GM18873 (cell line): ENCODE results near the gene PRM2.
"Not testable (repeated sequence)": the region's sequence is repeated elsewhere in the genome, so short reads cannot be mapped to it uniquely, and the experiment has no call there.

Source experiments
- ATAC-seq: cut with Tn5 transposase; IDR thresholded peaks from one replicate; pipeline ENCODE4 v1.9.1; 2021; ENCODE audit warnings: mild to moderate bottlenecking, moderate library complexity, moderate number of reproducible peaks; ENCODE audit not compliant: unreplicated experiment, low FRiP score

The PRM2 gene

DNA sequence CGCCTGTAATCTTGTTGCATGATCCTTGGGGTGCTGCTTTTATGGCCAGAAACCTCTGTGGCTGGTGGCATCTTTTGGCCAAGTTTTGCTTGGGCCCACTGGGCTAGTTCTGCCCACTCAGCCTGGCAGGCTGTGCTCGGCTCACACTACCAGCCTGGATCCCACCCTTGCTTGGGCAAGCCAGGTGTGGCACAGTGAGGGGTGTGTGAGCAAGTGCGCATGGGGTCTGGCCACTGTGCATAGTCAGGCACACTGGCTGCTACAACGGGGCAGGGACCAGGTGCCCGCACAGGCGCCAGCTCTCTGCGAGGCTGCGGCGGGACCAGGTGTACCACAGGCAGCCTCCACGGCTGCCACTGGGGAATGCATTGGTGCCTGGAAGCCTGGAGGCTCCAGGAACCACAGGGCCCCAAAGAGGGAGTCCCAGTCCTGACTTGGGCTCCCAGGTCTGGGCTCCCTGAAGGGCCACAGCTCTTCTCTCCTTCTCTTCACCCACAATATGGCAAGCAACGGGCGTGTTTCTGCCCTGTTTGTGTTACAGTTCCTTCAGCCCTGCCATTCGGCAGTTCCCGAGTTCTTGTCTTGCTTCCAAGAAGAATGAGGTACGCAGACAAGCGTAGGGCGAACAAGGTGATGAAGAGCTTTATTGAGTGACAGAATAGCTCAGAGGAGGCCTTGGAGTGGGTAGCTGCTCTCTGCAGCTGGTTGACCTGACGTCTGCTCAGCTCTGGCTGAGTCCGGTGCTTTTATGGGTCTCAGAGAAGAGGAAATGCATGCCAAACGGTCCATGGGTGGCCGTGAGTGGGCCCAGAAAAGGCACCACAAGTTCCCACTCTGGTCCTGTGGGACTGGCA lies 31.6 kb upstream of the PRM2 start:
- no peak for ATAC-seq

DNA sequence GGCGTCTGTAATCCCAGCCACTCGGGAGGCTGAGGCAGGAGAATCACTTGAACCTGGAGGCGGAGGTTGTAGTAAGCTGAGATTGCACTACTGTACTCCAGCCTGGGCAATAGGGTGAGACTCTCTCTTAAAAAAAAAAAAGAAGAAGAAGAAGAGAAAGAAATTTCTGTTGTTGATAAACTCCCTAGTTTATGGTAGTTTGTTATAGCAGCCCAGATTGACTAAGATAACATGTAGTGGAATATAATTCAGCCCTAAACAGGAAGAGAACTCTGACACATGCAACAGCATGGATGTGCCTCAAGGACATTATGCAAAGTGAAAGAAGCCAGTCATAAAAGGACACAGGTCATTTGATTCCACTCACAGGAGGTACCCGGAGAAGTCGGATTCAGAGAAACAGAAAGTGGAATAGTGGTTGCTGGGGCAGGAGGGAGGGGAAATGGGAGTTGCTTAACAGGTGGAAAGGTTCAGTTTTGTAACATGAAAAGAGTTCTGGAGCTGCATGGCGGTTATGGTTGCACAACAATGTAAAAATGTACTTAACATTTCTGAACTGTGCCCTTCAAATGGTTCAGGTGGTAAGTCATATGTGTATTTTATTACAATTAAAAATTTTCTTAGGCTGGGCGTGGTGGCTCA lies 30.8 kb upstream of the PRM2 start:
- ATAC-seq = no peak

DNA sequence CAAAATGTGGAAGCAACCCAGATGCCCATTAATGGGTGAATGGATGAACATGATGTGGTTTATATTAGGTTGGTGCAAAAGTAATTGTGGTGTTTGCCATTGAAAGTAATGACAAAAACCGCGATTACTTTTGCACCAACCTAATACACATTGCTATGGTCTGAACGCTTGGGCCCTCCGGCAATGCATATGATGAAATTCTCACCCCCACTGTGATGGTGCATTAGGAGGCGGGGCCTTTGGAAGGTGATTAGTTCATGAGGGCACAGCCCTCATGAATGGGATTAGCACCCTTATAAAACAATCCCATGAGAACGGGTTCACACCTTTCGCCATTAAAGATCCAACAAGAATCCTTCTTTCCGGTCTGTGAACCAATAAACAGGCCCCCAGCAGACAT lies 30.1 kb upstream of the PRM2 start:
- no peak for ATAC-seq

DNA sequence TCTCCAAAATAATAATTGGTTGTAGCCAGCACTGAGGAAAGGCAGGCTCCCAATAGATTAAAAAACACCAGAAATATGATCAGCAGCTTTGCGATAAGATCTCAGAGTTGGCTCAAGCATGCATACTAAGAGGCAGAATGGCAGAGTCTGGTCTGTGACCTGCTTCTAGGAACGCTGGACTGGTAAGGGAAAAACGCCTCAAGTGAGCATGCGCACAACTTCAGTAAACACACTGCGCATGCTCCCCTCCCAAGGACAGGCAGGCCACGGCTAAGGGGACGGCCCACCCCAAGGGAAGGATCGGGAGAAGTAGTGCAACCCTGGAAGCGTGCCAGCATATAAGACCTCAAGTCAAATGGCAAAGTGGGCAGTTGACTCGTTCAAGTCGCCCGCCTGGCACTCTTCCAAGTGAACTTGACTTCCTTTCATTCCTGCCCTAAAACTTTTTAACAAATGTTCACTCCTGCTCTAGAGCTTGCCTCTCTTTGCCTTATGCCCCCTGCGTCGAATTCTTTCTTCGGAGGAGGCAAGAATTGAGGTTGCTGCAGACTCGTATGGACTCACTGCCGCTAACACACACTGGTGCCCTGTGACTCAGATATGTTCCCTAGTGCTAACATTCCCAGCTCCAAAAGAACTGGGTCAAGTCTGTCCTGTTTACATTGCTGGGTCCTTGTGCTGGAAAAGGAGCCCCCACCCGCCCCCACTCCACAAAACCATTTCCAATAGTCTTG lies 27.3 kb upstream of the PRM2 start:
- no peak for ATAC-seq

DNA sequence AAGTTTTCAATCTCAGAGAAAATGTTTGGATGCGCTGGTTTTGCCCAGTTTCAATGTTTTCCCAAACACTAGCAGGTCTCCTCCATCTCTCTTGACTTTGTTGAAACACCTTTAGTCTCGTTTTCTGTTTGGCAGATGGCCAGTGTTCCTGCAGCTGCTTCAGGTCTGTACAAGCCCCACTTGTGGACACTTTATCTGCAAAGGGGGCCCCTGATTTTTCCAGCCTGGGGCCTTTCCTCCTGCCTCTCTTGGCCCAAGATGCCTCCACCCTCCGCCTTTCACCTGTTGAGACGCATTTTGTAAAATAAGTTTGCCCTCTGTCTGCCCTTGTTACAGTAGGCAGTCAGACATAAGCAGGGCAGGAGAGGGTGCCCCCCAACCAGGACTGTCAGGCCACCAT lies 26.7 kb upstream of the PRM2 start:
- ATAC-seq = no peak

DNA sequence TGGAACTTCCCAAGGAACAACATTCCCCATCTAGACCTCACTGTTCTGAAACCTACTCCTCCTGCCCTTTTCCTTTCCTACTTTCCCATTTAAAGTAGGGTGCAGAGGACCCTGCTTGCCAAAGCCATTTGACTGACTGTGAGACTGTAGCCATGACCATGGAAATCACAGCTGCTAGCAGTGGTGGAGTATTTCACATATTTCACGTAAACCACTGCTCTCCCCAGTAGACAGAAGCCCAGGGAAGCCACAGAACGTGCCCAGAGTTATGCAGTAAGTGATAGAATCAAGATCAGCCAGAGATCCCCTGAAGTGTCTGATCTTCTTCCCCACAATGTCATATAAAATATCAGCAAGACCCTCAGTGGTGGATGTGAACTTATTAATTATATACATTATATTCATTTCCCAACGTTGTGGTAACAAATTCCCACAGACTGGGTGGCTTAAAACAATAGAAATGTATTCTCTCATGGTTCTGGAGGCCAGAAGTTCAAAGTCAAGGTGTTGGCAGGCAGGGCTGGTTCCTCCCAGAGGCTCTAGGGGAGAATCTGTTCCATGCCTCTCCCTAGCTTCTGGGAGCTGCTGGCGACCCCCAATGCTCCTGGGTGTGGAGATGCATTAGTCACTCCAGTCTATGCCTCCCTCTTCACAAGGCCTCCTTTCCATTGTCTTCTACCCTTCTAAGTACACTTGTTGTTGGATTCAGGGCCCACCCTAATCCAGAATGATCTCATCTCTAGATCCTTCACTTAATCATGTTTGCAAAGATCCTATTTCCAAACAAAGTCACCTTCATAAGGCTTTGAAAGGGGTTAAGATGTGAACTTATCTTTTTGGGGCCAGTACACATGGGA lies 25.6 kb upstream of the PRM2 start:
- ATAC-seq = no peak

DNA sequence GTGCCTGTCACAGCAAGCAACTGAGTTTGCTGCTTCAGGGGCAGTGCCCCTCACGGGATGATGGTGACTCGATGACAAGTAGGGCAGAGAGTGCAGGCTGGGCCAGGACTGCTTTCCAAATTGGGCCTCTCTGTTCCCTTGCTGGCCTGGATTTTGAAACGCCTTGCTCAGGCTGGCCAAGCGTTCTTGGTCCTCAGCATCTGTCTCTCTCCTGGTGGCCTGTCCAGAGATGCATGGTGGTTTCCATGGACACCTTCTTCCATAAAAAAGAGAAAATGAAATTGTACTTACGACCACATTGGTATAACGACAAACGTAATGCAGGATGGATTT lies 24.2 kb upstream of the PRM2 start:
- no peak for ATAC-seq

DNA sequence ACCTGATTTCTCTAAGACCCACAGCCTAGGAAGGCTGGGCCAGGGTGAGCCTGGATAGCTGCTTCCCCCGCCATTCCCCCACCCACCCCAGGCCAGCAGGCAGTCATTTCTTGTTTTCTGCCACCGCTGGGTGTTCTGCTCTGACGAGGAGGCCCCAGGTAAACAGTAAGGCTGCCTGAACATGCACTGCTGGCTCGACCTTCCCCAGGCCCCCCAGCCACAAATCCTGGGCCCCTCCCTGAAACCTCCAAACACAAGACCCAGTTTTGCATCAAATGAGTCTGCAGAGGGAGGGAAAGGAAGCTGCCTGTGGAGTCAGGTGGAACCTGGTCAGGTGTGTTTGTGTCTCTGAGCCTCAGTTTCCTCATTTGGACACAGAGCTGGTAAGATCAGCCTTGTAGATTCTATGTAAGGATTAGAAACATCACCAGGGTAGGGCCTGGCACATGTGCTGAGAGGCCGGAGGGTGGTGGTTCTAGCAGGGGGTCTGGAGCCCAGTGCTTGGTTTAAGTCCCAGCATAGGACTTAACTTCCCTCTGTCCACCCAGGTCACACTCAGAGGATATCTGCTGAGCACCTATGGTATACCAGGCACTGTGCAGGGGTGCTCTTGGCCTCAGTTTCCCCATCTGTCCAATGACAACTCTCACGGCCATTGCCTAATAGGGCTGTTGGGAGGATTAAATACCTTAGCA lies 23.7 kb upstream of the PRM2 start:
- ATAC-seq = no peak

DNA sequence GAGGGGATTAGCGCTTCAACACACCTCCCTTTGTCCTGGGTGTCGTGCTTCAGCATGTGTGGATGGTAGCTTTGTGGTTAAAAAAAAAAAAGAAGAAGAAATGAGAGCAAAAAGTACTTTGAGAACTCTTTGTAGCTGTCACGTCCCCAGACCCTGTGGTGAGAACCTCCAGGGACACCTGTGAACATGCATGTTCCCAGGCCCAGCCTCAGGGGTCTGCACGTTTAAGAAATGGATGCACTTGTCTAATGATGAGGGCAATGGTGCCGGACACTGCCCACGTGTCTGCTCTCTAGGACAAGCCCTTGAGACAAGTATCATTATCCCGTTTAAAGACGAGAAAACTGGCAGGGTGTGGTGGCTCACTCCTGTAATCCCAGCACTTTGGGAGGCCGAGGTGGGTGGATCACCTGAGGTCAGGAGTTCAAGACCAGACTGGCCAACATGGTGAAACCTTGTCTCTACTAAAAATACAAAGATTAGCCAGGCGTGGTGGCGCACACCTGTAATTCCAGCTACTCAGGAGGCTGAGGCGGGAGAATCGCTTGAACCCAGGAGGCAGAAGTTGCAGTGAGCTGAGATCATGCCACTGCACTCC lies 22.8 kb upstream of the PRM2 start:
- not testable (repeated sequence) for ATAC-seq

DNA sequence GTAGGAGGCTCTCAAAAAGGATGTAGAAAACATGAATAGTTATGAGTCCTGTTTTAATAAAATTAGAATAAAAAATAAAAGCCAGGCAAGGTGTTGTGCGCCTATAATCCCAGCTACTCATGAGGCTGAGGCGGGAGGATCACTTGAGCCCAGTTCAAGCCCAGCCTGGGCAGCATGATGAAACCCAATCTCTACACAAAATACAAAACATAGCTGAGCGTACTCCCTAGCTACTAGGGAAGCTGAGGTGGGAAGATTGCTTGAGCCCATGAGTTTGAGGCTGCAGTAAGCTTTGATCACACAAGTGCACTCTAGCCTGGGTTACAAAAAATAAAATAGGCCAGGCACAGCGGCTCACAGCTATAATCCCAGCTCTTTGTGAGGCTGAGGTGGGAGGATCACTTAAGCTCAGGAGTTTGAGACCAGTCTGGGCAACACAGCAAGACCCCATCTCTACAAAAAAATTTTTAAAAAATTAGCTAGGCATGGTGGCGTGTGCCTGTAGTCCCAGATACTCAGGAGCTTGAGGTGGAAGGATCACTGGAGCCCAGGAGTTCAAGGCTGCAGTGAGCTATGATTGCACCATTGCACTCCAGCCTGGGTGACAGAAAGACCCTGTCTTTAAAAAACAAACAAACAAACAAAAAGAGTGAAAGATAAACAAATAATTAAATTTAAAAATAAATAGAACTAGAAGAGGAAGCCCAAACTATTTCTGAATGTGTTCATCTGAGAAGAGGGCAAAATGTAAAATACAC lies 22.0 kb upstream of the PRM2 start:
- ATAC-seq = no peak

DNA sequence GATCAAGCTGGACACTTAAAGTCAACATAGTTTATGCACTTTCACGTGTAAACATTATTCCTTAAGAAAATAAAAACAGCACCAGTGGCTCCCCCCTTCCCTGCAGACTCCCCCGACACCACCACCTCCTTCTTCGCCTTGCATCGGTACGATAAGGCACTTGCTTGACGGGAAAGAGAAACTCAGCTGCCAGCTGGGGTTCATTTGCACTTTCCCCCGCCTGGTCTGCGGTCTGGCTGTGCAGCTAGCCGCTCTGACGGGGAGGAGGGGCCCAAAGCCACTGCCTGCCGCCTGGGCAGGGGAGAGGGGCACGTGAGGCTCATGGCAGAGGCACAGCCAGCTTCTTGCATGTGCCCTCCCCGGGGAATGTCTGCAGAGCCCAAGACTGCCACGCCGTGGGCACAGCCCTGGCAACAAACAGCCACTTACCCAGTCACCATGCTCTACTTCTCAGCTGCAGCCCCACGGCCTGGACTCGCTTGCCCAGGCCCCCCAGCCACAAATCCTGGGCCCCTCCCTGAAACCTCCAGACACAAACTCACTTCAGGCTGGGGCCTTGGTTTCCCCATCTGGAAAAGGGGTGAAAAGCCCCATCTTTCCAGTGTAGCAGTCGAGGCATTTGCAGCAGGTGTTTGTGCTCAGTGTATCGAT lies 21.3 kb upstream of the PRM2 start:
- ATAC-seq = peak; percentile 66

DNA sequence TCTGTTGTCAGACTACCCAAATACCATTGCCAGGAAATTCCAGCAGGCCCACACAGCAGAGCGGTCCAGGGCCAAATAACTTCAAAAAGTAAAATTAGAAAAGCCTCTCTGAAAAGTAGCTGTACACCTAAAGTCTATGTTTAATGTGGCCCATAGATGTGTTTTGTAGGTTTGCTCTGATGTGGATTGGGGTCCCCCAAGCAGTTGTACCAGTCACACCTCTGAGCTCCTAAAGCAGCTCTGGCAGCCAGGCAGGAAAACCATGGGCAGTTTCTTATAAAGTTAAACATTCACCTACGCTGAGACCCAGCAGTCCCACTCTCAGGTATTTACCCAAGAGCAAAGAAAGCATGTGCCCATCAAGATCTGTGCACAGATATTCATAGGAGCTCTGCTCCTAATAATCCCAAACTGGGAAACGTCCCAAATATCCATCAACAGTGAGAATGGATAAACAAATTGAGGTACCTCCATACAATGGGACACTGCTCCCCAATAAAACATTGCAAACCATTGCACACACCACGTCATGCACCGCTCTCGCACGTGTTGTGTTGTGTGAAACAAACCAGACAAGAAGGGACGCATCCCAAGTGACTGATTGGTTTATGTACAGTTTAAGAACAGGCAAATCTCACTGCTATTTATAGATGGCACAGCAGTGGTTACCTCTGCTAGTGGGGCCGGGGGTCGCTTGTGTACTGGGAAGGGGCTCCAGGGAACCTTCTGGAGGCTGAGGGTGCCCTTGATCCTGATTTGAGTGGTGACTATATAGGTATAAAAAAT lies 20.6 kb upstream of the PRM2 start:
- ATAC-seq = no peak

DNA sequence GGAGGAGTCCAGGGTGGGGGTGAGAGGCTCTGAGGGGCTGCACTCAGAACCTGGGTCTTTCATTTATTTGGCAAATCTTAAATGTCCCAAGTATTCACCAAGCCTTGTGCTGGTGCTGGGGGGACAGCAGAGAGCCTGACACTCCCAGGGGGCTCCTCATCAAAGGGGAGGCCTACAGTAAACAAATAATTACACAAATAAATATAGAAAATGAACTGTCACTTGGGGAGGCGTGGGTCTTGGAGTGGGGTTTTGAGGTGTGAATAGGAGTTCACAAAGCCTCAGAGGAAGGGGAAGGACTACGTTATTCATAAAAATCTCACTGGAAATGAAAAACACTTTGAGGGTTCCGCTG lies 20.0 kb upstream of the PRM2 start:
- ATAC-seq = no peak

DNA sequence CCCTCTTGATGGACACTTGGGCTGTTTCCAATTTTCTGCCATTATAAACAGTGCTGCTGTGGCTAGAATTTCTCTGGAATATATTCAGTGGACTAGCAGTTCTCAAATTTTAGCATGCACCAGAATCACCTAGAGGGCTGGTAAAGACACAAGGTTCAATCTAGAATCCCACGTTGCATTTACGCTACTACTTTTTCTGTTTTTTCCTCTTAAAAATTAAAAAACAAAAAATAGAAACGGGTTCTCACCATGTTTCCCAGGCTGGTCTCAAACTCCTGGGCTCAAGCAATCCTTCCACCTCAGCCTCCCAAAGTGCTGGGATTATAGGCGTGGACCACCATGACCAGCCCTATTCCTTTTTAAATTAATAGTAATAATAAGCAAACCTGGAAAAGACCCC lies 19.4 kb upstream of the PRM2 start:
- no peak for ATAC-seq

DNA sequence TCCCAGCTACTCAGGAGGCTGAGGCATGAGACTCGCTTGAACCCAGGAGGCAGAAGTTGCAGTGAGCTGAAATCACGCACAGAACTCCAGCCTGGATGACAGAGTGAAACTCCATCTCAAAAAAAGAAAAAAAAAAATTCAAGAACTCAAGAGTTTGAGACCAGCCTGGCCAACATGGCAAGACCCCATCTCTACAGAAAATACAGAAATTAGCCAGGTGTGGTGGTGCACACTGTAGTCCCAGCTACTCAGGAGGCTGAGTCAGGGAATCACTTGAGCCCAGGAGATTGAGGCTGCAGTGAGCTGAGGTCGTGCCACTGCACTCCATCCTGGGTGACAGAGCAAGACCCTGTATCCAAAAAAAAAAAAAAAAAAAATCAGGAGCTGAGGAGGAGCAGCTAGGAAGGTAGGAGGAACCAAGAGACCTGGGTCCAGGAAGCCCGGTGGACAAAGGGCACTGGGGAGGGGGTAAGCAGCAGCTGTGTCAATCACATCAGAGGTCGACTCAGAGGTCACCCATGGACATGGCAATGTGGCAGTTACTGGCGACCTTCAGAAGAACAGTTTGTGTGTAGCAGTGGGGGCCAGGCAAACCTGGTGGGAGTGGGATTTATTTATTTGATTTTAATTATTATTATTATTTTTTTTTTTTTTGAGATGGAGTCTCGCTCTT lies 15.9 kb upstream of the PRM2 start:
- no peak for ATAC-seq

DNA sequence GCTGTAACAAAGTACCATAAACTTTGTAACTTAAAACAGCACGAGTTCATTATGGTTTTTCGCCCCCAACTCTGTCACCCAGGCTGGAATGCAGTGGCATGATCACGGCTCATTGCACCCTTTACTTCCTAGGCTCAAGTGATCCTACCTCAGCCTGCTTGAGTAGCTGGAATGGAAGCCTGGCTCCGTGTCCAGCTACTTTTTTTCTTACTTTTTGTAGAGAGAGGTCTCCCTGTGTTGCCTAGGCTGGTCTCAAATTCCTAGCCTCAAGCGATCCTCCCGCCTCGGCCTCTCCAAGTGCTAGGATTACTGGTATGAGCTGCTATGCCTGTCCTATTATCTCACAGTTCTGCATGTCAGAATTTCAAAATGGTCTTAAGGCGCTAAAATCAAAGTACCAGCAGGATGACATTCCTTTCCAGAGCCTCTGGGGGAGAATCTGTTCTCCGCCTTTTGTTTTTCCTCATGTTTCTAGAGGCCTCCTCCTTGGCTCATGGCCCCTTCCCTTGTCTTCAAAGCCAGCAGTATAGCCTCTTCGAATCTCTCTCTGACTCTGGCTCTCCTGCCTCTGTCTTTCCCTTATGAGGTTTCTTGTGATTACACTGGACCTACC lies 14.9 kb upstream of the PRM2 start:
- no peak for ATAC-seq
